Stimulated activated CD4-positive, alpha-beta T cell treated with anti-CD3 and anti-CD28 coated beads, TNF-alpha, amount 100 ng/mL, for 4 hours (primary cell): ENCODE measurements around the gene ERLIN1.
"Not testable (repeated sequence)": the region's sequence is repeated elsewhere in the genome, so short reads cannot be mapped to it uniquely, and the experiment has no call there.

Experiments
- DNase-seq, 3 experiments: peaks; one replicate each; pipeline ENCODE4 v3.0.0-alpha.2; 2020; ENCODE audit warnings: low read depth in 3 of 3

ERLIN1 gene

DNA sequence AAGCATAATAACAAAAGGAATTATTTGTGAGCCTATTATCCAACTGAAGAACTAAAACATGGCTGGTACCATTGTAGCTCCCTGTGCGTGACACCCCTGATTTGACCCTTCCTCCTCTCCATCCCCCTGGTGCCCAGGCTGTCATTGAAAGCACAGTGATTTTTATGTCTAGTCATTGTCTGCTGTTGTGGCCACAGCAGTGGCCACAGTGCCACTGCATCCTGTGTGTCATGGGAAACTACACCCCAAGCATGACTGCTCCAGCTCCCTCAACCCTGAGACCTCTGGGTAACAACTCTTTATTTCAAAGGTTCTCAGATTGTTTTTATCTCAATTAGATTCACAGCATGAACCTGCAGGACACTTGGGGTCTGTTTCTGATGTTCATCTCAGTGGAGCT, 52.0 kb downstream of the ERLIN1 start:
- DNase-seq, result no peak

DNA sequence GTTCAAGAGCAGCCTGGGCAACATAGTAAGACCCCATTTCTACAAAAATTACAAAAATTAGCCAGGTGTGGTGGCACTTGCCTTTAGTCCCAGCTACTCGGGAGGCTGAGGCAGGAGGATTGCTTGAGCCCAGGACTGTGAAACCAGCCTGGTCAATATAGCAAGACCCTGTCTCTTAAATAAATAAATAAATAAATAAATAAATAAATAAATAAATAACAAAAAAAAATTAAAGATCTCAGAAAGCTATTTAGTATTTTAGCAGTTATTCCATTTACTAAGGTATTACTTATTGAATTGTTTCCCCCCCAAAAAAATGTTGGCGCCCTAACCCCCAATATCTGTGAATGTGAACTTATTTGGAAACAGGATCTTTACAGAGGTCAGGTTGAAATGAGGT, 53.4 kb downstream of the ERLIN1 start:
- DNase-seq, result no peak

DNA sequence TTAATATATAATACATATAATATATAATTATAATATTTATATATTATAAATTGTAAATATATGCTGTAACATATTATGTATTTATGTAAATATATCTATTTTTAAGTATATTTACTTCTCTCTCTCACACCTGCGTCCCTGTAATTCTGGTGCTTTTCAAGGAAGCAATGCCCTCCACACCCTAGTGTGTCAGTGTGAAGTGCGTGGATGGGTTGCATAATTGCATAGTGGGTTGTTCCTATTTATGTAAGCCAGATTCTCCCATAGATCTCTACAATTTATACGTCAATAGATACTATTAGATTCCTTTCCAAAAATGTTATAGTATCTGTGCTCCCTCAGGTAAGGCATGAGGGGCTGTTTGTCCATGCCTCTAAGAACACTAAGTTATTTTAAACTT, 54.3 kb downstream of the ERLIN1 start:
- no peak for DNase-seq

DNA sequence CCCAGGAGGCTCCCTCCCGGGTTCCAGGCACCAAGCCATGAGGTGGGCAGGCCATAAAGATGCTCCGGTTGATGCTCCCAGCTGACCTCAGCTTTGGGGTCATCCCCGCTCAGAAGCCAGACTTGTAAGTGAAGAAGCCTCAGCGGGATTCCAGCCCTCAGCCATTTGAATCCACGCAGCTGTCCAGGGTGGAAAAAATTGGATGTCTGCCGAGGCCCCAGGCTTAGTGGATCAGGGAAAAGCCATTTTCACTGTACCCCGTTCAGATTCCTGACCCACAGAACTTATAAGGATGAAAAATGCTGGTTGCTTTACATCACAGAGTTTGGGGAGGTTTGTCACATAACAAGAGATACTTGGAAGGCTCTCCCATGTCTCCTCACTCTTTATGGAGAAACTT, 55.0 kb downstream of the ERLIN1 start:
- DNase-seq, result no peak

DNA sequence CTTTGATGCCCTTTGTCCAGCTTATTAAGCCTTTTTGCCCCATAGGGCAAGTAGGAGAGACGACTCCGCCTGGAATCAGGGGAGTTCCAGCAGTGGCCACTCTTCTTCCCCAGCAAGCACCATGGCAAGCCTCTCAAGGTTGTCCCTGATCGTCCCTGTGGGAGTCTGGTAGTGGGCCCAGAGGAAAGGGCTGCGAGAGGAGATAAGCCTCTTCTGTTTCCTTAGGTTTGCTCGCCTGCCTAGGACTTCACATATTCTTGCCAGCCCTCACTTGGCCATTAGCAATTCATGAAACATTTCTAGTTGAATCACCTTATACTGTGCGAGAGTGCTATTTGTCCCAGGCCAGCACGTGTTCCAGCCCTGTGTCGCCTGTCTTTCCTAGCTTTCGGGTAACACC, 56.4 kb downstream of the ERLIN1 start:
- no peak for DNase-seq

DNA sequence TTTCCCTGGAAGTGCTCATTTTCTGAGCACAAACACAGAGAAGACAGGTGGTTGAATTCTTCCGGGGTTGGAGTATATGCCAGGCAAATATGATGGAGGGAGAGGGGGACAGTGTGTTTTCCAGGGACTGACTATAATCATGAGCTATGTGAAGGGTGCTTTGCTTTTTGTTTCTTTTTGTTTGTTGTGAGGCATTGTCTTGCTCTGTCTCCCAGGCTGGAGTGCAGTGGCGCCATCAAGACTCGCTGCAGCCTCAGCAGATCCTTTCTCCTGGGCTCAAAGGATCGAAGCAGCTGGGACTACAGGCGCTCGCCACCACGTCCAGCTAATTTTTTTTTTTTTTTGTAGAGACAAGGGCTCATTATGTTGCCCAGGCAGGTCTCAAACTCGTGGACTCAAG, 56.9 kb downstream of the ERLIN1 start:
- no peak for DNase-seq

DNA sequence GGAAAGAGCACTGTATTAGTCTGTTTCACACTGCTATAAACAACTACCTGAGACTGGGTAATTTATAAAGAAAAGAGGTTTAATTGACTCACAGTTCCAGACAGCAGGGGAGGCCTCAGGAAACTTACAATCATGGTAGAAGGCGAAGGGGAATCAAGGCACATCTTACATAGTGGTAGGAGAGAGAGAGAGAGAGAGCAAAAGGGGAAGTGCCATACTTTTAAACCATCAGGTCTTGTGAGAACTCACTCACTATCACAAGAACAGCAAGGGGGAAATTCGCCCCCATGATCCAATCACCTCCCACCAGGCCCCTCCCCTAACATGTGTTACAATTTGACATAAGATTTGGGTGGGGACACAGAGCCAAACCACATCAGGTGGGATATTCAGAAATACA, 60.5 kb downstream of the ERLIN1 start:
- not testable (repeated sequence) for DNase-seq

DNA sequence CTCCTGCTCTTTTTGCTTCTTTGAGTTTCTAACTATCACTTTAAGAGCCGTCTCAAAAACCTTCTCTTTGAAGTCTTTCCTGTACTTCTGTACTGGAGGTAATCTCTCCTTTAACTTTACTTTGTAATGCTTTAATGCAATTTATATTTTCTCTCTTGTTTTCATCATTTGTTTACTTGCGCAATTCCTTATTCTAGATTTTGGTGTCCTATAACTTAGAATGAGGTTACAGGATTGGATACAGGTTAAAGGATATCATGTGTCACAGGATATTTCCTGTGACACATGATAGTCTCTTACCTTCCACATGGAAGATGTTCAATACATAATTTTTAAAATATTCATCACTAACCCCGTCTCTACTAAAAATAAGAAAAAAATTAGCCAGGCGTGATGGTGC, 61.7 kb downstream of the ERLIN1 start:
- no peak for DNase-seq

DNA sequence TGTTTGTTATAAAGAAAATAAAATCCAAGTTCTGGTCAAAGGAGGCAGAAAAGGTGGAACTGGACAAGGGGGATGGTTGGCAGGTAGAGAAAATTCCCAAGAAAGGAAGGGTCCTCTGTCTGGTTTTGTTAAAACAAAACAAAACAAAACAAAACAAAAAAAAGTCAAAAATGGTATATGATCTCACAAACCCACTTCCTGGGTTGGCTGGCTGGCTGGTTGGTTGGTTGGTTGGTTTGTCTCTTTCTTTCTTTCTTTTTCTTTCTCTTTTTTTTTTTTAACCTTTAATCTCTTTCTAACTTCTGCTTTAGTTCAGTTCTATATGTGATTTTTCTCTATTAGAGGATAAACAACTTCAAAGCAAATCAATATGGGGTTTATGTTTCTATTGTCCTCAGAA, 63.0 kb downstream of the ERLIN1 start:
- no peak for DNase-seq

DNA sequence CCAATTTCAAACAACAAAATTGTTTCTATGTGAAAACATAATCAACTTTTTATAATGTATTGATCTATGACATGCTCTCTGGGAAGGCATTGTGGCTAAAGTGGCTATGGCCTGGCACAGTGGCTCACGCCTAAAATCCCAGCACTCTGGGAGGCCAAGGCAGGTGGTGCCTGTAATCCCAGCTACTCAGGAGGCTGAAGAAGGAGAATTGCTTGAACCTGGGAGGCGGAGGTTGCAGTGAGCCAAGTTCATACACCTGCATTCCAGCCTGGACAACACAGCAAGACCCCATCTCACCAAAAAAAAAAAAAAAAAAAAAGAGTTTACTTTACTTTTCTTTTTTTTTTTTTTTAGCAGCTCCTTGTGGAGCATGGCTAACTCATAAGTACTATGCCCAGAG, 65.3 kb downstream of the ERLIN1 start:
- DNase-seq, result no peak

DNA sequence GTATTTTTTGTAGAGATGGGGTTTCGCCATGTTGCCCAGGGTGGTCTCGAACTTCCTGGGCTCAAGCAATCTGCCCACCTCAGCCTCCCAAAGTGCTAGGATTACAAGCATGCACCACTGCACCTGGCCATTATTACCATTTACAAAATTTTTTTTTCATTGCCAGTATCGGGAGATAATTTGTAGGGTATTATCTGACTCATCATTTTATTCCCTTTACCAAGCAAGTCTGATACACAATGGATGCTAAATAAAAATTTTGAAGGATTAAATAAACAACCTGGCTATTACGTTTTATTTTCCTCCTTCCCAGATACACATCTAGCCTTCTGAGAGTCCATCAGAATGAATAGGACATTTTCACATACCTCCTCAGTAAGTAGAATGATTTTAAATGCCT, 66.1 kb downstream of the ERLIN1 start:
- no peak for DNase-seq

DNA sequence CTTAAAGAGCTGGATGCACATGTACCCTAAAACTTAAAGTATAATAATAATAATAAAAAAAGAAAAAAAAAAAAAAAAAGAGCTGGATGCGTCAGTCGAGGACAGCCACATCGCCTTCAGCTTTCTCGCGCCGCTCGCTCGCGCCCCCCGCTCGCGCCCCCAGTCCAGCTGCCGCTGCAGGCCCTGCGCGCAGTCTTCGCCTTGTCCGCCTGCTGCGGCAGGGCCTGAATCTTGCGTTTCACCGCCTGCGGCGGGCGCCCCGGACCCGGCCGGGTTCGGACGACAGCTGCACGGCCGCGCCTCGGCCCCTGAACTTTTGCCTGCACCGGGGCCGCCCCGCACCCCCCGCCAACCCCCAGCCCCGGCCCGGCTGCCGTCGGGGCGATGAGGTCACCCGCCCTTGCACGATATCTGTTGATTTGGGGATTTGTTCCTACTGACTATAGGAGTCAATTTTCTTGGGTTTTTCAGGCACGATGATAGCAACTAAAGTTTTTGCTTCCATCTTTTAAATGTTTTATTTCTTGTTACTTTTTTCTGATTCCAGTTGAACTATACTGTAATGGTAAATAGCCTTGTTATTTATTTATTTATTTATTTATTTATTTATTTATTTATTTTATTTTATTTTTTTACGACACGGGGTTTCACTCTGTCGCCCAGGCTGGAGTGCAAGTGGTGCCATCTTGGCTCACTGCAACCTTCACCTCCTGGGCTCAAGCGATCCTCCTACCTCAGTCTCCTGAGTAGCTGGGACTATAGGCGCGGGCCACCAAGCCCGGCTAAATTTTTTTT, 70.7 kb downstream of the ERLIN1 start:
- no peak for DNase-seq

DNA sequence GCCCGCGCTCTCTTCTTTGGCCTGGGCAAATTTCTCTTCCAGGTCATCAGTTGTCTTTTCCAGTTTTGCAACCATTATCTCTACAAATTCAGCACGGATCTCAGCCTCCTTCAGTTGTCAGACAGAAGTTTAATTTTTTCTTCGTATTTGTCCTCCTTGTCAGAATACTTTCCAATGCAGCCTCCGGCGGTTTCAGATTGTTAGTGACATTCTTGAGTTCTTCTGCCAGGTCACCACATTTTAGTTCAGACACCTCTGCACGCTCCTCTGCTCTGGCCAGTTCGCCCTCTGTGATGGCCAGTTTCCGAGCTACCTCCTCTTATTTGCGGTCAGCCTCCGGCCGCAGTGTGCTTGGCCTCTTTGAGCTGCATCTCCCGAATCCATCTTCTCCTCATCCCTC, 71.4 kb downstream of the ERLIN1 start:
- no peak for DNase-seq

DNA sequence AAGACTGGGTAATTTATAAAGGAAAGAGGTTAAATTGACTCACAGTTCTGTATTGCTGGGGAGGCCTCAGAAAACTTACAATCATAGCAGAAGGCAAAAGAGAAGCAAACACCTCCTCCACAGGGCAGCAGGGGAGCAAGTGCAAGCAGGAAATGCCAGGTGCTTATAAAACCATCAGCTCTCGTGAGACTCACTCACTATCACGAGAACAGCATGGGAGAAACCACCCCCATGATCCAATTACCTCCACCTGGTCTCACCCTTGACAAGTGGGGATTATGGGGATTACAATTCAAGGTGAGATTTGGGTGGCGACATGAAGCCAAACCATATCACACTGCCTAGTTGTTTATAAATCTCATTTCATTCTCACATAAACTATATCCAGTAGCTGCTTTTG, 76.2 kb downstream of the ERLIN1 start:
- DNase-seq, result no peak

DNA sequence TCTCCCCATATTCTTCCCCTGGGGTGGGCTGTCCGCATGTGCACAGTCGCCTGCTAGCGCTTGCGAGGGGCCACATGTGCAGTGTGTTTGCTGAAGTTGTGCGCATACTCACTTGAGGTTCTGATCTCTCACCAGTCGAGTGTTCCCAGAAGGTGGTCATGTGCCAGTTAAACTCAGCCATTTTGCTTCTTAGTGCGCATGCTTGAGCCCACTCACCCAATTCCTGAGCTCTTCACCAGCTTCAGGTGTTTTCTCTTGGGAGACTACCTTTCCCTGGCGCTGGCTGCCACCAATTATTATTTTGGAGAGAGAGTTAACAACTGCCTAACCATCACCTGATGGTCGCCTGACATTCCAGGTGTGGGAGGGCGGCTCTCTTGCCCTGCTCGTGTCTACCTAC, 79.0 kb downstream of the ERLIN1 start:
- no peak for DNase-seq

DNA sequence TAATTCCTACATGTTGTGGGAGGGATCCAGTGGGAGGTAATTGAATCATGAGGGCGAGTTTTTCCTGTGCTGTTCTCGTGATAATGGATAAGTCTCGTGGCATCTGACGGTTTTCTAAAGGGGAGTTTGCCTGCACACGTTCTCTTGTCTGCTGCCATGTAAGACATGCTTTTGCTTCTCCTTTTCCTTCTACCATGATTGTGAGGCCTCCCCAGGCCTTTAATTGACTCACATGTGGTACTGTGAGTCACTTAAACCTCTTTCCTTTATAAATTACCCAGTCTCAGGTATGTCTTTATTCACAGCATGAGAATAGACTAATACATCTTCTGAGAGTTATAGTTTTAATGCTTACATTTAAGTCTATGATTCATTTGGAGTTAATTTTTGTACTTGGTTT, 81.5 kb downstream of the ERLIN1 start:
- no peak for DNase-seq

DNA sequence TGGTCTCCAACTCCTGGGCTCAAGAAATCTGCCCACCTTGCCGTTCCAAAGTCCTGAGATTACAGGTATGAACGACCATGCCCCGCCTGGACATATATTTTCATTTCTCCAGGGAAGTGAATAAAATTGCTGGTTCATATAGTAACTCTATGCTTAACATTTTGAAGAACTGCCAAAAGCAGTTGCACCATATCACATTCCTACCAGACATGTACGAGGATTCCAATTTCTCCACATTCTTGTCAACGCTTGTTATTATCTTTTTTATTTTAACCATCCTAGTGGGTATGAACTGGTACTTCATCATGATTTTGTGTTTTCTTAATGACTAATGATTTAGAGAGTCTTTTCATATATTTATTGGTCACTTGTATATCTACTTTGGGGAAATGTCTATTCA, 82.2 kb downstream of the ERLIN1 start:
- DNase-seq, result no peak

DNA sequence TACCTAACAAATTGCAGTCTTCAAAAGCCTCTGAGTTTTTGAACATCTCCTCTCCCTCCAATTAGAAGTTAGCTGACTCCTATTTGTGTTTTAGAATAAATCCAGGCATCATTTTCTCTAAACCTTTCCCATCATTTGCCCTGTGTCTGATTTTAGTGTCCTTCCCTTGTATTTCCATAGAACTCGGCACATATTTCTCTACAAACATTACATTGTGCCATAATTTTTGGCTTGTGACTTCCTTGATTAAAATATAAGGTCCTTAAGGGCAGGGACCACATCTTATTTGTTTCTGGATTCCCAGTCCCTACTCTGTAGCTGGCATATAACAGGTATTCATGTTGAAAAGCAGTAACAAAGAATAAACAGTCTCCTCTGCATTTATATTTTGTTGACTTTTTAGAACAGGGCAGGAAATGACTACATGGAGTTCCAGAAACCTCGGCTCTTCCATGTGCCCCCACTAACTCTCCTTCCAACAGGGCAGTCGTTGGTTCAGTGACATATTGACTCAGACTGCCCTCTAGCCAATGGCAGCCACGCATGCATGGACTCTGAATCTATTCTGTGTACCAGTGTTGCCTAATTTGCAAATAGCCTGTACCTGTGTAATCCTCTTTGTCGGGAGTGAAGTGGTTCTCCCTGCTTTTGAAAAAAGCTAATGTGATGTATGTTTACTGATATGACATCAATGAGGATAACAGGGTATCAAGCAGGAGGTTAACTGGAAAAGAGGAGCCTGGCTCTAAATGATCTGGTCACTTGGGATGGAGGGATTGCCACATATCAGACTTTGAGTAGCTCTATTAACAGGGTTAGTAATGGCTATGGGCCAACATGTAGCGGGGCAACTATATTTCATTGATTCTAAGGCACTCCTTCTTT, 84.4 kb downstream of the ERLIN1 start:
- DNase-seq, result no peak

DNA sequence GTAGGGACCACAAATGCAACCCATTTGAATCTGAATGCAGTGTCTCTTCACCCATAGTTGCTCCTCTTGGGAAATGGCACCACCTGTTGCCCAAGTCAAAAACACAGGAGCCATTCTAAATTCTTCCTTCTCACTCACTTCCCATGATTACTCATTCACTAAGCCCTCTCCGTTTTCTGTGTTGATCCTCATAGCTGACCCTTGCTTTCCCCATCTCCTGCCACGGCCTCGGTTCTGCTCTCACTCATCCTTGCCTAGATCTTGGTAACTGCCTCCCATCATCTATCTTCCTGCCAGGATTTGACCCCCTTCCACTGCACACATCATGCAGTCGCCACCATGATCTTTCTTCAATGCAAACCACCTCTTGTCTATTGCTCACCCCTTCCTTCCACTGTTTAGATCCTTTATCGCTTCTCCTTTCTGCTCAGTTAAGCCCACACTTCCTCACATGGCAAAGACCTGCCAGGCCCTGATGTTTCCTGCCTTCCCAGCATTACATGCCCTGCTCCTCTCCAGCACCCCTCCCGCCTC, 85.1 kb downstream of the ERLIN1 start:
- no peak for DNase-seq
